ENCODE results near the gene FGFR4.

DNA sequence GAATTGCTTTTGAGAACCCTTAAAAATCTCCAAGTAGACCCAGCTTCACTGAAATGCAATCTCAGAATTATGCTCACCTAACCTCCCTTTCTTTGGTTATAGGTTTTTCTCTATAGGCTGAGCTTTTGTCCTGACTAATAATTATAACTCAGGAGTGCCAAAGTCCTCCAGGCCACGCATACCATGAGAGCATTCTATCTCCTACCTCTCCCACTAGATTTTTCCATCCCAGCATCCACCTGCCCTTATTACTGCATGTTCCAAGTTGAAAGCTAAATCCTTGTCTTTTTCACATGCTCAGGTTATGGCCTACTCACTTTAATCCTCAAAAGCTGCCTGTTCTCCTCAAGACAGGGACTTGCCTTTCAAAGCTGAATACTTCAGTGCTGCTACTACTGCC lies 42.1 kb upstream of the FGFR4 start:
- TF ChIP-seq CTCF (IDR thresholded peaks at IDR 0.05; ENCODE audit: insufficient read depth, low read length, poor library complexity, severe bottlenecking) (no peak), EZH2phosphoT487 (conservative IDR thresholded peaks at IDR 0.05; ENCODE audit: low read length) (no peak)

All from SU-DHL-6 (cell line).